HEK293 (cell line): ENCODE measurements around the gene SLC26A5.

Experiments
- PATZ1 ChIP-seq: fragments of 450-650 bp; formaldehyde crosslinking; IDR thresholded peaks from 2 replicates; pipeline ENCODE4 v1.5.1; 2016; ENCODE audit warnings: missing biosample characterization, missing genetic modification characterization
- ZBTB8A ChIP-seq: fragments of 450-650 bp; formaldehyde crosslinking; IDR thresholded peaks from 2 replicates; pipeline ENCODE4 v1.5.1; 2016; ENCODE audit warnings: missing biosample characterization, missing genetic modification characterization
- ZNF398 ChIP-seq: fragments of 450-650 bp; formaldehyde crosslinking; IDR thresholded peaks from 2 replicates; pipeline ENCODE4 v1.5.1; 2017; ENCODE audit warnings: missing biosample characterization, missing genetic modification characterization
- TF ChIP-seq, protein P1 (sequence below): fragments of 450-650 bp; formaldehyde crosslinking; IDR thresholded peaks from 2 replicates; pipeline ENCODE4 v1.5.1; 2016; ENCODE audit warnings: missing biosample characterization, missing genetic modification characterization
- TF ChIP-seq, protein P2 (sequence below): fragments of 450-650 bp; formaldehyde crosslinking; IDR thresholded peaks from 2 replicates; pipeline ENCODE4 v1.5.1; 2016; ENCODE audit warnings: missing biosample characterization, missing genetic modification characterization

GRCh38 chr7:103432712-103433111, 13.3 kb downstream of the SLC26A5 start:
- TF ChIP-seq, protein P1, sequence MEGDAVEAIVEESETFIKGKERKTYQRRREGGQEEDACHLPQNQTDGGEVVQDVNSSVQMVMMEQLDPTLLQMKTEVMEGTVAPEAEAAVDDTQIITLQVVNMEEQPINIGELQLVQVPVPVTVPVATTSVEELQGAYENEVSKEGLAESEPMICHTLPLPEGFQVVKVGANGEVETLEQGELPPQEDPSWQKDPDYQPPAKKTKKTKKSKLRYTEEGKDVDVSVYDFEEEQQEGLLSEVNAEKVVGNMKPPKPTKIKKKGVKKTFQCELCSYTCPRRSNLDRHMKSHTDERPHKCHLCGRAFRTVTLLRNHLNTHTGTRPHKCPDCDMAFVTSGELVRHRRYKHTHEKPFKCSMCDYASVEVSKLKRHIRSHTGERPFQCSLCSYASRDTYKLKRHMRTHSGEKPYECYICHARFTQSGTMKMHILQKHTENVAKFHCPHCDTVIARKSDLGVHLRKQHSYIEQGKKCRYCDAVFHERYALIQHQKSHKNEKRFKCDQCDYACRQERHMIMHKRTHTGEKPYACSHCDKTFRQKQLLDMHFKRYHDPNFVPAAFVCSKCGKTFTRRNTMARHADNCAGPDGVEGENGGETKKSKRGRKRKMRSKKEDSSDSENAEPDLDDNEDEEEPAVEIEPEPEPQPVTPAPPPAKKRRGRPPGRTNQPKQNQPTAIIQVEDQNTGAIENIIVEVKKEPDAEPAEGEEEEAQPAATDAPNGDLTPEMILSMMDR = no peak
- TF ChIP-seq ZNF398 (no peak), PATZ1 (tag by site-specific recombination) (no peak), ZBTB8A (tag by site-specific recombination) (no peak)
- TF ChIP-seq, protein P2, sequence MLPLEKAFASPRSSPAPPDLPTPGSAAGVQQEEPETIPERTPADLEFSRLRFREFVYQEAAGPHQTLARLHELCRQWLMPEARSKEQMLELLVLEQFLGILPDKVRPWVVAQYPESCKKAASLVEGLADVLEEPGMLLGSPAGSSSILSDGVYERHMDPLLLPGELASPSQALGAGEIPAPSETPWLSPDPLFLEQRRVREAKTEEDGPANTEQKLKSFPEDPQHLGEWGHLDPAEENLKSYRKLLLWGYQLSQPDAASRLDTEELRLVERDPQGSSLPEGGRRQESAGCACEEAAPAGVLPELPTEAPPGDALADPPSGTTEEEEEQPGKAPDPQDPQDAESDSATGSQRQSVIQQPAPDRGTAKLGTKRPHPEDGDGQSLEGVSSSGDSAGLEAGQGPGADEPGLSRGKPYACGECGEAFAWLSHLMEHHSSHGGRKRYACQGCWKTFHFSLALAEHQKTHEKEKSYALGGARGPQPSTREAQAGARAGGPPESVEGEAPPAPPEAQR = no peak
